ENCODE measurements around the gene OR3A2. TPM values are rescaled to one million over a fixed set of nuclear protein-coding genes. Genes with fewer than 3 reads are reported as not detected.
"Not testable (repeated sequence)": the region's sequence is repeated elsewhere in the genome, so short reads cannot be mapped to it uniquely, and the experiment has no call there.

The OR3A2 gene
- total RNA-seq, 1 experiment from 2014 or later: not detected

DNA sequence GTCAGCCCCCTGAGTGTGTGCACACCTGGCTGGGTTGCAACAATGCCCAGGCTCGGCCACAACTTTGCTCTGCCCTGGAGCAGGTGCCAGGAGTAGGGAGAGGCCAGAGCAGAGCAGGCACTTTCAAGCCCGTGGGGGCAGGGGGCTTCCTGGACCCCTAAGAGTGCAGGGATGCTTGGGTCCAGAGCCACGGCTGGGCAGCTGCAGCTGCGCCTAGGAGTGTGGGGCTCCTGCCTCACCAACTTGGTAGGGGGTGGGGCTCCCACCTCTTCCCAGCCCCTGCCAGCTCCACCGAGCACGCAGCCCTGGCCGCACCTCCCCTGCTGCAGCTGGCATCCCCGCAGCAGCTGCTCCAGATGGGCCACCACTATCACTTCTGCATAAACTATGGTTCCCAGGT lies 7.8 kb downstream of the OR3A2 start:
- Histone ChIP-seq H2BK5ac (ENCODE audit: insufficient read length, low read length) (no peak overlapping the region), H2BK15ac (ENCODE audit: low read depth, low read length) (no peak overlapping the region), H4K8ac (replicated peaks; ENCODE audit: insufficient read length, low read depth, low read length) (no peak overlapping the region), H3K18ac (ENCODE audit: insufficient read length, low read depth, low read length) (no peak overlapping the region), H3K9ac (ENCODE audit: extremely low read depth, insufficient read length, low read length) (no peak overlapping the region), H3K79me2 (ENCODE audit: insufficient read depth, low read length) (no peaks in the 10 kb centered on the region), H3K4ac (ENCODE audit: low read depth, low read length) (no peak overlapping the region), H3K4me2 (ENCODE audit: insufficient read depth, insufficient read length, low read length) (no peak overlapping the region), H3K56ac (ENCODE audit: insufficient read length, low read depth, low read length) (no peak overlapping the region), H3T11ph (ENCODE audit: low read length) (no peak overlapping the region), H3K9me3 (ENCODE audit: control insufficient read depth, low read depth, low read length) (peaks cover 79% of the 10 kb centered on the region), H3K27ac (ENCODE audit: insufficient read length, low read depth, low read length) (no peak overlapping the region), H3K27me3 (ENCODE audit: insufficient read depth, low read length) (no peaks in the 10 kb centered on the region), H2AK5ac (ENCODE audit: insufficient read length, low read length) (no peak overlapping the region), H2BK12ac (ENCODE audit: insufficient read length, low read depth, low read length) (no peak overlapping the region), H4K5ac (ENCODE audit: insufficient read length, low read depth, low read length) (no peak overlapping the region), H4K20me1 (ENCODE audit: control insufficient read depth, insufficient read depth, insufficient read length) (no peaks in the 10 kb centered on the region), H3K23me2 (ENCODE audit: insufficient read length, low read depth, low read length, poor library complexity, severe bottlenecking) (no peaks in the 10 kb centered on the region), H2BK120ac (ENCODE audit: low read depth, low read length, poor library complexity, severe bottlenecking) (no peak overlapping the region), H2BK20ac (ENCODE audit: low read depth, low read length, poor library complexity, severe bottlenecking) (no peak overlapping the region), H3K23ac (ENCODE audit: insufficient read length, low read depth, low read length) (no peak overlapping the region), H4K91ac (ENCODE audit: insufficient read length, low read depth, low read length) (no peak overlapping the region), H3K79me1 (ENCODE audit: insufficient read depth, low read depth, low read length, poor library complexity, severe bottlenecking) (no peaks in the 10 kb centered on the region), H3K14ac (ENCODE audit: insufficient read depth, low read length) (no peak overlapping the region), H3K4me1 (ENCODE audit: insufficient read depth, low read length) (no peaks in the 10 kb centered on the region), H2AFZ (ENCODE audit: low read length) (no peak overlapping the region)
- Mint-ChIP-seq H3K36me3 (ENCODE audit: insufficient read depth in 1 of 3, low read depth in 3 of 3) (peaks cover 2 to 38% (median 21%) of the 10 kb centered on the region in 3 experiments; a peak in 5 of 7 replicates), H3K9me3 (peaks cover 79 to 95% of the 10 kb centered on the region in 2 experiments), H3K4me1 (no peaks in the 10 kb centered on the region), H3K27me3 (ENCODE audit: low read depth) (peaks cover 7% of the 10 kb centered on the region), H3K4me3 (no peak overlapping the region), H3K27ac (no peak overlapping the region)
- DNase-seq: no peak
- no CpG with 5 or more reads among the region's 8 CpGs for WGBS (ENCODE audit: extremely low coverage, insufficient read length, low lambda C conversion rate)
- TF ChIP-seq, protein P1, sequence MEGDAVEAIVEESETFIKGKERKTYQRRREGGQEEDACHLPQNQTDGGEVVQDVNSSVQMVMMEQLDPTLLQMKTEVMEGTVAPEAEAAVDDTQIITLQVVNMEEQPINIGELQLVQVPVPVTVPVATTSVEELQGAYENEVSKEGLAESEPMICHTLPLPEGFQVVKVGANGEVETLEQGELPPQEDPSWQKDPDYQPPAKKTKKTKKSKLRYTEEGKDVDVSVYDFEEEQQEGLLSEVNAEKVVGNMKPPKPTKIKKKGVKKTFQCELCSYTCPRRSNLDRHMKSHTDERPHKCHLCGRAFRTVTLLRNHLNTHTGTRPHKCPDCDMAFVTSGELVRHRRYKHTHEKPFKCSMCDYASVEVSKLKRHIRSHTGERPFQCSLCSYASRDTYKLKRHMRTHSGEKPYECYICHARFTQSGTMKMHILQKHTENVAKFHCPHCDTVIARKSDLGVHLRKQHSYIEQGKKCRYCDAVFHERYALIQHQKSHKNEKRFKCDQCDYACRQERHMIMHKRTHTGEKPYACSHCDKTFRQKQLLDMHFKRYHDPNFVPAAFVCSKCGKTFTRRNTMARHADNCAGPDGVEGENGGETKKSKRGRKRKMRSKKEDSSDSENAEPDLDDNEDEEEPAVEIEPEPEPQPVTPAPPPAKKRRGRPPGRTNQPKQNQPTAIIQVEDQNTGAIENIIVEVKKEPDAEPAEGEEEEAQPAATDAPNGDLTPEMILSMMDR (conservative IDR thresholded peaks at IDR 0.05): no peak

DNA sequence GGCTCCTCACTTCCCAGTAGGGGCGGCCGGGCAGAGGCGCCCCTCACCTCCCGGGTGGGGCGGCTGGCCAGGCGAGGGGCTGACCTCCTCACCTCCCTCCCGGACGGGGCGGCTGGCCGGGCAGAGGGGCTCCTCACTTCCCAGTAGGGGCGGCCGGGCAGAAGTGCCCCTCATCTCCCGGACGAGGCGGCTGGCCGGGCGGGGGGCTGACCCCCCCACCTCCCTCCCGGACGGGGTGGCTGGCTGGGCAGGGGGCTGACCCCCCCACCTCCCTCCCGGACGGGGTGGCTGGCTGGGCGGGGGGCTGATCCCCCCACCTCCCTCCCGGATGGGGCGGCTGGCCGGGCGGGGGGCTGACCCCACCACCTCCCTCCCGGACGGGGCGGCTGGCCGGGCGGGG lies 14.9 kb downstream of the OR3A2 start:
- H4K8ac ChIP-seq (replicated peaks; ENCODE audit: insufficient read length, low read depth, low read length); H3K4me1 Mint-ChIP-seq; H2AFZ ChIP-seq (ENCODE audit: low read length); H3K56ac ChIP-seq (ENCODE audit: insufficient read length, low read depth, low read length); H3K27me3 ChIP-seq (ENCODE audit: insufficient read depth, low read length); H4K91ac ChIP-seq (ENCODE audit: insufficient read length, low read depth, low read length); H3K23ac ChIP-seq (ENCODE audit: insufficient read length, low read depth, low read length); H3K79me2 ChIP-seq (ENCODE audit: insufficient read depth, low read length); DNase-seq; H3K14ac ChIP-seq (ENCODE audit: insufficient read depth, low read length); H3K9ac ChIP-seq (ENCODE audit: extremely low read depth, insufficient read length, low read length); H4K5ac ChIP-seq (ENCODE audit: insufficient read length, low read depth, low read length); H3K79me1 ChIP-seq (ENCODE audit: insufficient read depth, low read depth, low read length, poor library complexity, severe bottlenecking); H2BK12ac ChIP-seq (ENCODE audit: insufficient read length, low read depth, low read length); H4K20me1 ChIP-seq (ENCODE audit: control insufficient read depth, insufficient read depth, insufficient read length); H3T11ph ChIP-seq (ENCODE audit: low read length); H3K23me2 ChIP-seq (ENCODE audit: insufficient read length, low read depth, low read length, poor library complexity, severe bottlenecking); H3K18ac ChIP-seq (ENCODE audit: insufficient read length, low read depth, low read length); H2AK5ac ChIP-seq (ENCODE audit: insufficient read length, low read length); H3K27me3 Mint-ChIP-seq (ENCODE audit: low read depth); H2BK120ac ChIP-seq (ENCODE audit: low read depth, low read length, poor library complexity, severe bottlenecking); H3K27ac ChIP-seq (ENCODE audit: insufficient read length, low read depth, low read length); H2BK5ac ChIP-seq (ENCODE audit: insufficient read length, low read length); H3K27ac Mint-ChIP-seq; H3K4me1 ChIP-seq (ENCODE audit: insufficient read depth, low read length); H3K4me2 ChIP-seq (ENCODE audit: insufficient read depth, insufficient read length, low read length); H2BK20ac ChIP-seq (ENCODE audit: low read depth, low read length, poor library complexity, severe bottlenecking); H3K4ac ChIP-seq (ENCODE audit: low read depth, low read length); H2BK15ac ChIP-seq (ENCODE audit: low read depth, low read length); H3K4me3 Mint-ChIP-seq: not testable (repeated sequence)
- peaks cover 68 to 84% of the 10 kb centered on the region in 2 experiments for H3K9me3 Mint-ChIP-seq
- H3K36me3 Mint-ChIP-seq (ENCODE audit: insufficient read depth in 1 of 3, low read depth in 3 of 3): peaks cover 2 to 27% (median 5%) of the 10 kb centered on the region in 3 experiments; a peak in 5 of 7 replicates
- H3K9me3 ChIP-seq (ENCODE audit: control insufficient read depth, low read depth, low read length): peaks cover 19% of the 10 kb centered on the region
- no CpG with 5 or more reads among the region's 31 CpGs for WGBS (ENCODE audit: extremely low coverage, insufficient read length, low lambda C conversion rate)
